ENCODE data around the gene NGLY1. TPM values are rescaled to one million over a fixed set of nuclear protein-coding genes. Genes with fewer than 3 reads are reported as not detected.

NGLY1 gene
- total RNA-seq, 1 experiment from 2014 or later: 29.4 TPM

DNA sequence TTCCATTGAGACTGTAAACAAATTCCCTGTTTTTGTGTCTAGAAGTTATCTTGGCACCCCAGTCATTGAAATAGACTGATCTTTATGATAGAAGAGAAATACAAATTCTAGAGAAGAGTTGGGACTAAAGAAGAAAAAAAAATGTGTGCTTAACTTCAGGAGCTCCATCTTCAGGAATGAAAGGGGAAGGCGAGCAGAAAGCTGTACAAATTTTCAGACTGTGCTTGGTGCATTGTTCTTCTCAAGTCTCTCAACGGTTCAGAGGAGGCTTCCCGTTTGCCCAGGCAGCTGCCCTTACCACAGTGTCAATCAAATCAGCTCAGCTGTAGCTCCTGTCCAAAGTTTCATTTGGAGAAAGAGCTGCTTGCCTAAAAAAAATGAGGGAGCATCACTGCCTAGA, 48.3 kb upstream of the NGLY1 start:
- CTCF ChIA-PET: interaction anchor here (1.1 to 2.7 kb wide), 3 partner anchors 25 to 183 kb away, joined by 7 to 21 read pairs (median 8); partner anchors contain the start of gene NGLY1
- H3K4me3 ChIP-seq (replicated peaks in 1 of 2; ENCODE audit: low read depth in 1 of 2, low read length in 2 of 2): no peak overlapping the region
- no peaks in the 10 kb centered on the region for H3K9me3 ChIP-seq (ENCODE audit: control insufficient read depth in 1 of 2, insufficient read depth in 1 of 2, low read depth in 1 of 2, low read length in 2 of 2)
- no peak for TF ChIP-seq ZNF274 (IDR thresholded peaks at IDR 0.05; ENCODE audit: low read depth, low read length)
- no peak for TF ChIP-seq EZH2 (IDR thresholded peaks at IDR 0.05)
- no peak for TF ChIP-seq EZH2phosphoT487 (IDR thresholded peaks at IDR 0.05; ENCODE audit: borderline replicate concordance)
- no peak for TF ChIP-seq CBX3 (IDR thresholded peaks at IDR 0.05; ENCODE audit: low read depth)
- TF ChIP-seq SP1 (IDR thresholded peaks at IDR 0.05; ENCODE audit: low read depth): no peak
- TF ChIP-seq, protein P1, sequence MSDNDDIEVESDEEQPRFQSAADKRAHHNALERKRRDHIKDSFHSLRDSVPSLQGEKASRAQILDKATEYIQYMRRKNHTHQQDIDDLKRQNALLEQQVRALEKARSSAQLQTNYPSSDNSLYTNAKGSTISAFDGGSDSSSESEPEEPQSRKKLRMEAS (IDR thresholded peaks at IDR 0.05): no peak
- TF ChIP-seq, protein P2, sequence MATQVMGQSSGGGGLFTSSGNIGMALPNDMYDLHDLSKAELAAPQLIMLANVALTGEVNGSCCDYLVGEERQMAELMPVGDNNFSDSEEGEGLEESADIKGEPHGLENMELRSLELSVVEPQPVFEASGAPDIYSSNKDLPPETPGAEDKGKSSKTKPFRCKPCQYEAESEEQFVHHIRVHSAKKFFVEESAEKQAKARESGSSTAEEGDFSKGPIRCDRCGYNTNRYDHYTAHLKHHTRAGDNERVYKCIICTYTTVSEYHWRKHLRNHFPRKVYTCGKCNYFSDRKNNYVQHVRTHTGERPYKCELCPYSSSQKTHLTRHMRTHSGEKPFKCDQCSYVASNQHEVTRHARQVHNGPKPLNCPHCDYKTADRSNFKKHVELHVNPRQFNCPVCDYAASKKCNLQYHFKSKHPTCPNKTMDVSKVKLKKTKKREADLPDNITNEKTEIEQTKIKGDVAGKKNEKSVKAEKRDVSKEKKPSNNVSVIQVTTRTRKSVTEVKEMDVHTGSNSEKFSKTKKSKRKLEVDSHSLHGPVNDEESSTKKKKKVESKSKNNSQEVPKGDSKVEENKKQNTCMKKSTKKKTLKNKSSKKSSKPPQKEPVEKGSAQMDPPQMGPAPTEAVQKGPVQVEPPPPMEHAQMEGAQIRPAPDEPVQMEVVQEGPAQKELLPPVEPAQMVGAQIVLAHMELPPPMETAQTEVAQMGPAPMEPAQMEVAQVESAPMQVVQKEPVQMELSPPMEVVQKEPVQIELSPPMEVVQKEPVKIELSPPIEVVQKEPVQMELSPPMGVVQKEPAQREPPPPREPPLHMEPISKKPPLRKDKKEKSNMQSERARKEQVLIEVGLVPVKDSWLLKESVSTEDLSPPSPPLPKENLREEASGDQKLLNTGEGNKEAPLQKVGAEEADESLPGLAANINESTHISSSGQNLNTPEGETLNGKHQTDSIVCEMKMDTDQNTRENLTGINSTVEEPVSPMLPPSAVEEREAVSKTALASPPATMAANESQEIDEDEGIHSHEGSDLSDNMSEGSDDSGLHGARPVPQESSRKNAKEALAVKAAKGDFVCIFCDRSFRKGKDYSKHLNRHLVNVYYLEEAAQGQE (IDR thresholded peaks at IDR 0.05; ENCODE audit: low read depth): no peak
- no peak for TF ChIP-seq SIN3A (IDR thresholded peaks at IDR 0.05; ENCODE audit: low read depth)
- TF ChIP-seq, protein P3, sequence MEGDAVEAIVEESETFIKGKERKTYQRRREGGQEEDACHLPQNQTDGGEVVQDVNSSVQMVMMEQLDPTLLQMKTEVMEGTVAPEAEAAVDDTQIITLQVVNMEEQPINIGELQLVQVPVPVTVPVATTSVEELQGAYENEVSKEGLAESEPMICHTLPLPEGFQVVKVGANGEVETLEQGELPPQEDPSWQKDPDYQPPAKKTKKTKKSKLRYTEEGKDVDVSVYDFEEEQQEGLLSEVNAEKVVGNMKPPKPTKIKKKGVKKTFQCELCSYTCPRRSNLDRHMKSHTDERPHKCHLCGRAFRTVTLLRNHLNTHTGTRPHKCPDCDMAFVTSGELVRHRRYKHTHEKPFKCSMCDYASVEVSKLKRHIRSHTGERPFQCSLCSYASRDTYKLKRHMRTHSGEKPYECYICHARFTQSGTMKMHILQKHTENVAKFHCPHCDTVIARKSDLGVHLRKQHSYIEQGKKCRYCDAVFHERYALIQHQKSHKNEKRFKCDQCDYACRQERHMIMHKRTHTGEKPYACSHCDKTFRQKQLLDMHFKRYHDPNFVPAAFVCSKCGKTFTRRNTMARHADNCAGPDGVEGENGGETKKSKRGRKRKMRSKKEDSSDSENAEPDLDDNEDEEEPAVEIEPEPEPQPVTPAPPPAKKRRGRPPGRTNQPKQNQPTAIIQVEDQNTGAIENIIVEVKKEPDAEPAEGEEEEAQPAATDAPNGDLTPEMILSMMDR (IDR thresholded peaks at IDR 0.05 in 2 of 3, conservative IDR thresholded peaks at IDR 0.05 in 1 of 3; ENCODE audit: borderline replicate concordance in 1 of 3, insufficient read depth in 1 of 3, low read depth in 2 of 3, low read length in 2 of 3): peak; percentile 29 to 42 (median 39); a peak in 5 of 6 replicates
- TF ChIP-seq EGR1 (IDR thresholded peaks at IDR 0.05; ENCODE audit: low read depth): 0 out of 2 replicates have a peak, but pooled peaks have one; percentile 15
- TF ChIP-seq RAD21 (IDR thresholded peaks at IDR 0.05; ENCODE audit: low read depth): peak; percentile 58
- TF ChIP-seq FOSL1 (IDR thresholded peaks at IDR 0.05; ENCODE audit: low read depth): no peak
- TF ChIP-seq POLR2AphosphoS5 (IDR thresholded peaks at IDR 0.05; ENCODE audit: low read depth, low read length): no peak
- TF ChIP-seq, protein P4, sequence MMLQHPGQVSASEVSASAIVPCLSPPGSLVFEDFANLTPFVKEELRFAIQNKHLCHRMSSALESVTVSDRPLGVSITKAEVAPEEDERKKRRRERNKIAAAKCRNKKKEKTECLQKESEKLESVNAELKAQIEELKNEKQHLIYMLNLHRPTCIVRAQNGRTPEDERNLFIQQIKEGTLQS (IDR thresholded peaks at IDR 0.05): no peak
- TF ChIP-seq YY1 (IDR thresholded peaks at IDR 0.05; ENCODE audit: extremely low read depth, insufficient replicate concordance, low read depth, low read length): no peak
- H3K4me1 ChIP-seq (ENCODE audit: control insufficient read depth in 1 of 2, insufficient read depth in 2 of 2, low read length in 2 of 2): no peaks in the 10 kb centered on the region
- H4K20me1 ChIP-seq (ENCODE audit: insufficient read depth): no peaks in the 10 kb centered on the region
- POLR2A ChIA-PET: no interaction called here
- no peak overlapping the region for H2AFZ ChIP-seq (ENCODE audit: low read depth, low read length, poor library complexity, severe bottlenecking)
- H3K27me3 ChIP-seq (ENCODE audit: insufficient read depth, low read length): no peaks in the 10 kb centered on the region
- no peak overlapping the region for H3K4me2 ChIP-seq (ENCODE audit: low read length)
- BruUV-seq (replicated peaks): no TSS peak
- intact Hi-C loops (cut with micrococcal nuclease): loop anchor here (1.0 kb wide), 1 partner anchor 183 kb away; no protein-coding TSS in a partner anchor
- H3K27ac ChIP-seq (ENCODE audit: low read depth, low read length): no peak overlapping the region
- RAD21 ChIA-PET (ENCODE audit: low non-redundant PET in 1 of 2, low total read pairs in 2 of 2, uncharacterized antibody in 2 of 2, unreplicated experiment in 2 of 2): interaction anchor here in 1 of 2 experiments (0.6 to 1.4 kb wide), 2 partner anchors 184 to 191 kb away, joined by 5 to 7 read pairs; no protein-coding TSS in a partner anchor
- peak; percentile 31 for DNase-seq (ENCODE audit: low read depth, low spot score)
- no peaks in the 10 kb centered on the region for H3K79me2 ChIP-seq (ENCODE audit: insufficient read depth, low read length)
- ATAC-seq: peak; percentile 85
- no peaks in the 10 kb centered on the region for H3K36me3 ChIP-seq (ENCODE audit: control insufficient read depth in 1 of 2, insufficient read depth in 2 of 2, low read length in 2 of 2)
- H3K9ac ChIP-seq (ENCODE audit: low read length): no peak overlapping the region
- peaks cover 3% of the 10 kb centered on the region; the same call in 1 of the 2 replicates for H3K9me2 ChIP-seq (ENCODE audit: insufficient read depth)
